Stomach smooth muscle (tissue), 2 donors: ENCODE measurements around the gene TOGARAM1.
A peak's percentile ranks its signal among the peaks of the same experiment; 100 is the strongest.

Experiments used
- H3K27ac ChIP-seq: one replicate; pipeline ENCODE4 v1.7.0; 2013; ENCODE audit warnings: mild to moderate bottlenecking, low read length, inconsistent platforms
- H3K27me3 ChIP-seq, 2 donors: one replicate each; pipeline ENCODE4 v1.7.0; 2013; ENCODE audit warnings: low read length in 2 of 2; ENCODE audit not compliant: insufficient read depth in 2 of 2, control insufficient read depth in 1 of 2
- H3K36me3 ChIP-seq, 2 donors: one replicate each; pipeline ENCODE4 v1.7.0; 2013; ENCODE audit warnings: low read length in 2 of 2; ENCODE audit not compliant: control insufficient read depth in 2 of 2, insufficient read depth in 2 of 2
- H3K4me1 ChIP-seq: one replicate; pipeline ENCODE4 v1.7.0; 2013; ENCODE audit warnings: low read length; ENCODE audit not compliant: control insufficient read depth, insufficient read depth
- H3K4me3 ChIP-seq, 2 donors: one replicate each; pipeline ENCODE4 v1.7.0; 2013; ENCODE audit warnings: low read length in 2 of 2
- H3K9ac ChIP-seq, 2 donors: one replicate each; pipeline ENCODE4 v1.7.0; 2013; ENCODE audit warnings: low read length in 2 of 2, mild to moderate bottlenecking in 1 of 2
- H3K9me3 ChIP-seq, 2 donors: one replicate each; pipeline ENCODE4 v1.7.0; 2013; ENCODE audit warnings: low read length in 2 of 2; ENCODE audit not compliant: control insufficient read depth in 2 of 2
- donor health status: healthy.
- donor health status: Pancreatic carcinoma.

The TOGARAM1 gene

GRCh38 chr14:44951051-44951450 is 10.9 kb upstream of the TOGARAM1 start:
- Histone ChIP-seq H3K9me3 (no peaks in the 10 kb centered on the region), H3K4me3 (no peak overlapping the region), H3K36me3 (peaks cover 0 to 5% of the 10 kb centered on the region in 2 donors), H3K27me3 (no peaks in the 10 kb centered on the region), H3K4me1 (no peaks in the 10 kb centered on the region), H3K27ac (no peak overlapping the region), H3K9ac (no peak overlapping the region)

- Histone ChIP-seq H3K4me1 (no peaks in the 10 kb centered on the region), H3K9me3 (no peaks in the 10 kb centered on the region)
Measured at GRCh38 chr14:44952391-44953110, 9.4 kb upstream of the TOGARAM1 start.

GRCh38 chr14:44954750-44955149 is 7.2 kb upstream of the TOGARAM1 start:
- no peak overlapping the region for H3K27ac ChIP-seq
- H3K4me3 ChIP-seq: no peak overlapping the region
- no peaks in the 10 kb centered on the region for H3K9me3 ChIP-seq
- H3K4me1 ChIP-seq: no peaks in the 10 kb centered on the region
- no peaks in the 10 kb centered on the region for H3K27me3 ChIP-seq
- H3K9ac ChIP-seq: no peak overlapping the region
- no peaks in the 10 kb centered on the region for H3K36me3 ChIP-seq

More at GRCh38 chr14:44952391-44953110, 9.4 kb upstream of the TOGARAM1 start:
- Histone ChIP-seq H3K27me3 (no peaks in the 10 kb centered on the region), H3K4me3 (no peak overlapping the region), H3K9ac (no peak overlapping the region), H3K27ac (no peak overlapping the region), H3K36me3 (no peaks in the 10 kb centered on the region)

GRCh38 chr14:44955528-44955927 is 6.5 kb upstream of the TOGARAM1 start:
- no peaks in the 10 kb centered on the region for H3K27me3 ChIP-seq
- H3K36me3 ChIP-seq: no peaks in the 10 kb centered on the region
- H3K27ac ChIP-seq: no peak overlapping the region
- H3K4me1 ChIP-seq: no peaks in the 10 kb centered on the region
- H3K9me3 ChIP-seq: no peaks in the 10 kb centered on the region
- no peak overlapping the region for H3K4me3 ChIP-seq
- H3K9ac ChIP-seq: no peak overlapping the region

- no peaks in the 10 kb centered on the region for H3K9me3 ChIP-seq
- no peak overlapping the region for H3K9ac ChIP-seq
- H3K4me1 ChIP-seq: no peaks in the 10 kb centered on the region
- no peaks in the 10 kb centered on the region for H3K27me3 ChIP-seq
- no peaks in the 10 kb centered on the region for H3K36me3 ChIP-seq
- no peak overlapping the region for H3K4me3 ChIP-seq
- no peak overlapping the region for H3K27ac ChIP-seq
Measured at GRCh38 chr14:44956866-44957265, 5.1 kb upstream of the TOGARAM1 start.

GRCh38 chr14:44959538-44959937 is 2.5 kb upstream of the TOGARAM1 start:
- no peak overlapping the region for H3K9ac ChIP-seq
- no peak overlapping the region for H3K27ac ChIP-seq
- peaks cover 14% of the 10 kb centered on the region for H3K4me1 ChIP-seq
- H3K4me3 ChIP-seq: no peak overlapping the region
- H3K36me3 ChIP-seq: no peaks in the 10 kb centered on the region
- no peaks in the 10 kb centered on the region for H3K9me3 ChIP-seq
- H3K27me3 ChIP-seq: no peaks in the 10 kb centered on the region

- Histone ChIP-seq H3K36me3 (no peaks in the 10 kb centered on the region), H3K9me3 (no peaks in the 10 kb centered on the region), H3K27ac (no peak overlapping the region), H3K4me3 (peak overlapping the region; percentile 97 to 99), H3K9ac (no peak overlapping the region), H3K27me3 (no peaks in the 10 kb centered on the region), H3K4me1 (peaks cover 14% of the 10 kb centered on the region)
Measured at GRCh38 chr14:44960146-44960545, 1.8 kb upstream of the TOGARAM1 start.

- no peaks in the 10 kb centered on the region for H3K9me3 ChIP-seq
- H3K27ac ChIP-seq: peak overlapping the region; percentile 88
- peaks cover 14% of the 10 kb centered on the region for H3K4me1 ChIP-seq
- peak overlapping the region; percentile 97 to 99 for H3K4me3 ChIP-seq
- no peaks in the 10 kb centered on the region for H3K36me3 ChIP-seq
- no peaks in the 10 kb centered on the region for H3K27me3 ChIP-seq
- peak overlapping the region; percentile 90 to 92 for H3K9ac ChIP-seq
Measured at GRCh38 chr14:44960646-44961045, 1.3 kb upstream of the TOGARAM1 start.

- no peaks in the 10 kb centered on the region for H3K27me3 ChIP-seq
- H3K9ac ChIP-seq: peak overlapping the region; percentile 90 to 92
- H3K36me3 ChIP-seq: no peaks in the 10 kb centered on the region
- H3K9me3 ChIP-seq: no peaks in the 10 kb centered on the region
- H3K4me3 ChIP-seq: peak overlapping the region; percentile 97 to 99
- peaks cover 14% of the 10 kb centered on the region for H3K4me1 ChIP-seq
- H3K27ac ChIP-seq: peak overlapping the region; percentile 88
Measured at GRCh38 chr14:44961151-44961553, 838 bp upstream of the TOGARAM1 start.

- H3K27me3 ChIP-seq: no peaks in the 10 kb centered on the region
- H3K36me3 ChIP-seq: no peaks in the 10 kb centered on the region
- H3K9ac ChIP-seq: peak overlapping the region; percentile 79 to 80
- peak overlapping the region; percentile 88 for H3K27ac ChIP-seq
- H3K4me1 ChIP-seq: peaks cover 14% of the 10 kb centered on the region
- no peaks in the 10 kb centered on the region for H3K9me3 ChIP-seq
- peak overlapping the region; percentile 97 to 99 for H3K4me3 ChIP-seq
Measured at GRCh38 chr14:44962334-44963043, 499 bp downstream of the TOGARAM1 start.

GRCh38 chr14:44963044-44963528 is 1.1 kb downstream of the TOGARAM1 start:
- peak overlapping the region; percentile 88 for H3K27ac ChIP-seq
- no peaks in the 10 kb centered on the region for H3K27me3 ChIP-seq
- no peaks in the 10 kb centered on the region for H3K36me3 ChIP-seq
- no peaks in the 10 kb centered on the region for H3K9me3 ChIP-seq
- peak overlapping the region; percentile 79 to 80 for H3K9ac ChIP-seq
- H3K4me1 ChIP-seq: peaks cover 14% of the 10 kb centered on the region
- peak overlapping the region; percentile 97 to 99 for H3K4me3 ChIP-seq
